GM20431 (cell line): Measurements from ENCODE around the gene LMBR1.
"Not testable (repeated sequence)": the region's sequence is repeated elsewhere in the genome, so short reads cannot be mapped to it uniquely, and the experiment has no call there.

Source experiments
- in situ Hi-C: fragments of 300-500 bp; cut with MseI, MboI; formaldehyde crosslinking; loops from one replicate; pipeline ENCODE4 v1.15.0; 2020; ENCODE audit warnings: low sequenced_read_pairs; ENCODE audit not compliant: unreplicated experiment

LMBR1 gene

DNA sequence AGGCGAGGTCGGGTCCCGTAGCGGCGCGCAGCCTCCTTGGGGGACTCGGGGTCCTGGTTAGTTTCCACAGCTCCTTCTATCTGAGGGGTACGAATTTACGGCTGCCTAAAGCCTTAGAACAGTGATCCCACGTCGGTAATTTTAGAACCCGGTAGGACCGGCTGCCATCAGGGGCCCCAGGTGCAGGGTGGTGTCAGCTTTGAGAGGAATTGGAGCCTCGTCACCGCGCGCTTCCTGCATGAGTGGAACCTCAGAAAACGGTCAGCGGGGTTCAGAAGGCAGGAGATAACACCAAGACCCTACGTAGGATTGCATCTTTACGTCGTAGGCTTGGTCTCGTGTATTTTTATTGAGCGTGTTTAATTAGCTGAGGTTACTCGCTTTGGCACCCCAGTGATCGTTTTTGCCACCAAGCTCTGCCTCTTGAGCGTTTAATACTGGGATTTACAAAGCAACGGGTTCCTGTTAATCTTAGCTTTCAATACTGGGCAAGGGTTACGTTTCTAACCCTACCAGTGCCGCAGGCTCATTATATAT is 252.0 kb downstream of the LMBR1 start:
- in situ Hi-C loops, result no loop called here

GRCh38 chr7:156640257-156640948 is 252.6 kb downstream of the LMBR1 start, which contains the start of gene RNF32:
Gene RNF32 (plus strand): TSS chr7:156640774. CDS start chr7:156643878, 3,104 bp downstream.
- in situ Hi-C loops, result no loop called here

GRCh38 chr7:156639426-156640256 is 253.3 kb downstream of the LMBR1 start:
- in situ Hi-C loops, result no loop called here

DNA sequence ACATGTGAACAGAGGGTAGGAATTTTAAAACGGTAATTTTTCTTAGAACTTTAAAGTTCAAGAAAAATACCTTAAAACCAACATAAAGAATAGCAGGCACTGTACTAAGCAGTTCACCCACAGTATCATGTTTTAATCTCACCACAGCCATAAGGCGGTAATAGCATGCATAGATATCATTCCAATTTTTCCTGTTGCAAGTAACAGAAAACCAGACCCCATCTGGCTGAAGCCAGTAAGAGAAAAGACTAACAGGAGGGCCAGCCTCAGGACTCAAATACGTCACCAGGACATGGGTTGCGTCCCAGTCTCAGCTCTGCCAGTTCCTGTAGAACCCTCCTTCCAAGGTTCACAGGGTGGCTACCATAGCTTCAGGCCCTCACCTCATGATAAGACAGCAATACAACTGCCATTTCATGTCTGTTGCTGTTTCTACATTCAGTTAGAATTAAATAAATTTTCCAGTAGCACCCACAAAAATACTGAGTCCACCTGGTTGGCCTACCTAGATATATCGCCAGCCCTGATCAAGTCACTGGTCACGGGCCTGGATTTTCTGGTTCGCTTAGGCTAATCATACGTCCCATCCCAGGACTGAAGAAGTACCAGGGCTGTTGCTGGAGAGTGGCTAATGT is 254.4 kb downstream of the LMBR1 start:
- in situ Hi-C loops, result no loop called here

DNA sequence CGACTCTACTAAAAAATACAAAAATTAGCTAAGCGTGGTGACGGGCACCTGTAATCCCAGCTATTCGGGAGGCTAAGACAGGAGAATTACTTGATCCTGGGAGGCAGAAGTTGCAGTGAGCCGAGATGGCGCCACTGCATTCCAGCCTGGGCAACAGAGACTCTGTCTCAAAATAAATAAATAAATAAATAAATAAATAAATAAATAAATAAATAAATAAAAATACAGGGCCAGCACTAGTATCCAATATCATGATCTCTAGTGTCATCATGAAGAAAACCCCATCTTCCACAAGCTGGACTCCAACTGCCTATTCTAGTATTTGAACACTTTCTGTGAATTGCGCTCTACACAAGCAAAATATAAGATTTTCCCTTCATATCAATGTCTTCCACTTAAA is 255.9 kb downstream of the LMBR1 start:
- in situ Hi-C loops, result not testable (repeated sequence)

- in situ Hi-C loops, result no loop called here
These were observed 257.2 kb downstream of the LMBR1 start for GRCh38 chr7:156635529-156636385.

GRCh38 chr7:156634117-156634516 is 258.9 kb downstream of the LMBR1 start:
- in situ Hi-C loops, result no loop called here

DNA sequence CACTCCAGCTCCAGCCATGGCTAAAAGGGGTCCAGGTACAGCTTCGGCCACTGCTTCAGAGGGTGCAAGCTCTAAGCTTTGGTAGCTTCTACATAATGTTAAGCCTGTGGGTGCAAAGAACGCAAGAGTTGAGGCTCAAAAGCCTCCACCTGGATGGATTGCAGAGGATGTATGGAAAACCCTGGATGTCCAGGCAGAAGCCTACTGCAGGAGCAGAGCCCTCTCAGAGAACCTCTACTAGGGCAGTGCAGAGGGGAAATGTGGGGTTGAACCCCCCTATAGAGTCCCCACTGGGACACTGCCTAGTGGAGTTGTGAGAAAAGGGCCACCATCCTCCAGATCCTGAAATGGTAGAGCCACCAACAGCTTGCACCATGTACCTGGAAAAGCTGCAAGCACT is 263.1 kb downstream of the LMBR1 start:
- in situ Hi-C loops, result no loop called here

DNA sequence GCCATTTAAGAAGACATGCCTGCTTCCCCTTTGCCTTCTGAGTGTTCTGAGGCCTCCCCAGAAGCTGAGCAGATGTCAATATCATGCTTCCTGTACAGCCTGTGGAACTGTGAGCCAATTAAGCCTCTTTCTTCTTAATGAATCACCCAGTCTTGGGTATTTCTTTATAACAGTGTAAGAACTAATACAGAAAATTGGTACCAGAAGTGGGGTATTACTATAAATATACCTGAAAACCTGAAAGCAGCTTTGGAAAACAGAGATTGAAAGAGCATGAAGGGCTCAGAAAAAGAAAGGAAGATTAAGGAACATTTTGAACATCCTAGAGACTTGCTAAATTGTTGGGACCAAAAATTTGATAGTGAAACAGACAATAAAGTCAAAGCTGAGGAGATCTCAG is 264.4 kb downstream of the LMBR1 start:
- in situ Hi-C loops, result no loop called here
